Measurements from ENCODE around the gene LARGE2. TPM values are rescaled to one million over a fixed set of nuclear protein-coding genes. Genes with fewer than 3 reads are reported as not detected.

The LARGE2 gene
- total and polyA plus RNA-seq, 2 experiments from 2014 or later = 89.8 to 107 TPM

- TF ChIP-seq EZH2phosphoT487 (IDR thresholded peaks at IDR 0.05; ENCODE audit: unreplicated experiment) (no peak), CTCF (conservative IDR thresholded peaks at IDR 0.05; ENCODE audit: low read depth in 2 of 2) (no peak), JUNB (IDR thresholded peaks at IDR 0.05; ENCODE audit: unreplicated experiment) (no peak), ZNF114 (CRISPR knock-in tag; IDR thresholded peaks at IDR 0.05) (no peak)
Observed at GRCh38 chr11:45897556-45897955, 24.9 kb upstream of the LARGE2 start (continued).

GRCh38 chr11:45899086-45899447 lies 23.4 kb upstream of the LARGE2 start:
- H3F3A ChIP-seq (replicated peaks; ENCODE audit: low read depth) = 0 out of 2 replicates have a peak, but pooled peaks cover 5% of the 10 kb centered on the region
- peaks cover 9% of the 10 kb centered on the region for H4K20me1 ChIP-seq (replicated peaks; ENCODE audit: insufficient read depth)
- H3K36me3 Mint-ChIP-seq (ENCODE audit: low read depth) = peaks cover 11% of the 10 kb centered on the region
- peaks cover 17% of the 10 kb centered on the region for H3K27me3 Mint-ChIP-seq (ENCODE audit: insufficient read depth, low read depth, poor library complexity)
- no peak for DNase-seq (ENCODE audit: low spot score)
- no peak overlapping the region for H3K27ac ChIP-seq (ENCODE audit: low read depth)
- no peak overlapping the region for H2AFZ ChIP-seq
- H3K4me2 ChIP-seq = peak overlapping the region; percentile 99
- H3K27ac Mint-ChIP-seq = no peak overlapping the region
- TF ChIP-seq, protein P1, sequence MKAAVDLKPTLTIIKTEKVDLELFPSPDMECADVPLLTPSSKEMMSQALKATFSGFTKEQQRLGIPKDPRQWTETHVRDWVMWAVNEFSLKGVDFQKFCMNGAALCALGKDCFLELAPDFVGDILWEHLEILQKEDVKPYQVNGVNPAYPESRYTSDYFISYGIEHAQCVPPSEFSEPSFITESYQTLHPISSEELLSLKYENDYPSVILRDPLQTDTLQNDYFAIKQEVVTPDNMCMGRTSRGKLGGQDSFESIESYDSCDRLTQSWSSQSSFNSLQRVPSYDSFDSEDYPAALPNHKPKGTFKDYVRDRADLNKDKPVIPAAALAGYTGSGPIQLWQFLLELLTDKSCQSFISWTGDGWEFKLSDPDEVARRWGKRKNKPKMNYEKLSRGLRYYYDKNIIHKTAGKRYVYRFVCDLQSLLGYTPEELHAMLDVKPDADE (IDR thresholded peaks at IDR 0.05) = no peak
- TF ChIP-seq EZH2phosphoT487 (IDR thresholded peaks at IDR 0.05; ENCODE audit: unreplicated experiment) (no peak), ZNF114 (CRISPR knock-in tag; IDR thresholded peaks at IDR 0.05) (no peak), JUNB (IDR thresholded peaks at IDR 0.05; ENCODE audit: unreplicated experiment) (no peak), ZNF462 (CRISPR knock-in tag; IDR thresholded peaks at IDR 0.05) (no peak), EZH2 (IDR thresholded peaks at IDR 0.05; ENCODE audit: low read depth, unreplicated experiment) (no peak)
- peaks cover 26% of the 10 kb centered on the region for H3K4me1 Mint-ChIP-seq
- peak overlapping the region; percentile 75 for H3K4me3 ChIP-seq
- no peaks in the 10 kb centered on the region for H3K36me3 ChIP-seq (ENCODE audit: insufficient read depth)
- H3K79me2 ChIP-seq (replicated peaks; ENCODE audit: insufficient read depth) = no peaks in the 10 kb centered on the region; the same call in 1 of the 2 replicates
- ATAC-seq = no peak
- H3K9me2 ChIP-seq (ENCODE audit: insufficient read depth) = no peaks in the 10 kb centered on the region
- peaks cover 3% of the 10 kb centered on the region; the same call in 1 of the 2 replicates for H3K27me3 ChIP-seq (ENCODE audit: insufficient read depth)
- H3K4me3 Mint-ChIP-seq = peak overlapping the region; percentile 74
- H3K4me1 ChIP-seq (ENCODE audit: insufficient read depth) = peaks cover 21% of the 10 kb centered on the region
- no peaks in the 10 kb centered on the region for H3K9me3 Mint-ChIP-seq
